Subcutaneous abdominal adipose tissue (tissue), 5 donors: Measurements from ENCODE around the gene GTPBP1.

ENCODE experiments used
- H3K27ac ChIP-seq: one replicate; pipeline ENCODE4 v1.7.0; 2013; ENCODE audit warnings: low read depth, mild to moderate bottlenecking, inconsistent platforms, low read length, moderate library complexity
- H3K27me3 ChIP-seq, 5 donors: one replicate each; pipeline ENCODE4 v1.7.0; 2013; ENCODE audit warnings: low read length in 5 of 5, inconsistent platforms in 1 of 5; ENCODE audit not compliant: control insufficient read depth in 5 of 5, insufficient read depth in 4 of 5
- H3K36me3 ChIP-seq, 5 donors: one replicate each; pipeline ENCODE4 v1.7.0; 2013; ENCODE audit warnings: low read length in 5 of 5; ENCODE audit not compliant: control insufficient read depth in 5 of 5, insufficient read depth in 5 of 5
- H3K4me1 ChIP-seq, 5 donors: one replicate each; pipeline ENCODE4 v1.7.0; 2013; ENCODE audit warnings: low read length in 5 of 5, mild to moderate bottlenecking in 3 of 5, moderate library complexity in 1 of 5; ENCODE audit not compliant: control insufficient read depth in 5 of 5, insufficient read depth in 5 of 5
- H3K4me3 ChIP-seq, 5 donors: one replicate each; pipeline ENCODE4 v1.7.0; 2013; ENCODE audit warnings: low read length in 5 of 5, low read depth in 1 of 5
- H3K9ac ChIP-seq, 5 donors: one replicate each; pipeline ENCODE4 v1.7.0; 2013; ENCODE audit warnings: low read length in 5 of 5, mild to moderate bottlenecking in 4 of 5, moderate library complexity in 3 of 5
- H3K9me3 ChIP-seq, 5 donors: one replicate each; pipeline ENCODE4 v1.7.0; 2013; ENCODE audit warnings: low read length in 5 of 5; ENCODE audit not compliant: control insufficient read depth in 5 of 5
- donor health status: healthy.
- donor health status: healthy.
- donor health status: healthy.
- donor health status: healthy.
- donor health status: healthy.

Gene GTPBP1

GRCh38 chr22:38700789-38701628 lies 4.7 kb upstream of the GTPBP1 start, which contains the start of gene JOSD1:
TSS of gene JOSD1 (minus strand) at chr22:38700943. CDS start at chr22:38699987, 956 bp downstream.
- peak within 1 kb of the TSS; percentile 74 to 91 (median 87) for H3K9ac ChIP-seq
- no peaks in the 10 kb centered on the region for H3K9me3 ChIP-seq
- peaks cover 10 to 60% (median 52%) of the 10 kb centered on the region in 5 donors for H3K4me1 ChIP-seq
- no peaks in the 10 kb centered on the region for H3K36me3 ChIP-seq
- H3K27me3 ChIP-seq: no peaks in the 10 kb centered on the region
- peak within 1 kb of the TSS; percentile 74 to 87 (median 82) for H3K4me3 ChIP-seq
- peak within 1 kb of the TSS; percentile 88 for H3K27ac ChIP-seq

GRCh38 chr22:38704654-38705234 lies 1.0 kb upstream of the GTPBP1 start:
- no peaks in the 10 kb centered on the region for H3K9me3 ChIP-seq
- peaks cover under 1 to 57% (median 42%) of the 10 kb centered on the region in 5 donors for H3K4me1 ChIP-seq
- peaks cover 0 to 6% (median 0%) of the 10 kb centered on the region in 5 donors for H3K36me3 ChIP-seq
- H3K9ac ChIP-seq: peak overlapping the region in 2 of 5 donors; percentile 38 to 46
- no peaks in the 10 kb centered on the region for H3K27me3 ChIP-seq
- H3K4me3 ChIP-seq: peak overlapping the region; percentile 44 to 72 (median 51)
- peak overlapping the region; percentile 69 for H3K27ac ChIP-seq

GRCh38 chr22:38706101-38706900 lies 557 bp downstream of the GTPBP1 start:
- peak overlapping the region; percentile 82 to 93 (median 89) for H3K9ac ChIP-seq
- H3K27ac ChIP-seq: peak overlapping the region; percentile 87
- peak overlapping the region; percentile 80 to 90 (median 89) for H3K4me3 ChIP-seq
- no peaks in the 10 kb centered on the region for H3K9me3 ChIP-seq
- H3K27me3 ChIP-seq: no peaks in the 10 kb centered on the region
- H3K4me1 ChIP-seq: peaks cover 0 to 53% (median 37%) of the 10 kb centered on the region in 5 donors
- peaks cover 4 to 19% (median 6%) of the 10 kb centered on the region in 5 donors for H3K36me3 ChIP-seq

GRCh38 chr22:38706901-38707195 lies 1.1 kb downstream of the GTPBP1 start:
- Histone ChIP-seq H3K27me3 (no peaks in the 10 kb centered on the region), H3K36me3 (peaks cover 4 to 19% (median 6%) of the 10 kb centered on the region in 5 donors), H3K4me3 (peak overlapping the region; percentile 80 to 90 (median 89)), H3K27ac (peak overlapping the region; percentile 87), H3K4me1 (peaks cover 0 to 48% (median 32%) of the 10 kb centered on the region in 5 donors), H3K9ac (peak overlapping the region; percentile 82 to 93 (median 89)), H3K9me3 (no peaks in the 10 kb centered on the region)

- Histone ChIP-seq H3K4me3 (peak overlapping the region; percentile 80 to 90 (median 89)), H3K36me3 (peaks cover 4 to 19% (median 6%) of the 10 kb centered on the region in 5 donors), H3K9me3 (no peaks in the 10 kb centered on the region), H3K4me1 (peaks cover 0 to 48% (median 32%) of the 10 kb centered on the region in 5 donors), H3K9ac (peak overlapping the region in 1 of 5 donors; percentile 93), H3K27me3 (no peaks in the 10 kb centered on the region), H3K27ac (no peak overlapping the region)
Measured at GRCh38 chr22:38707346-38707745, 1.6 kb downstream of the GTPBP1 start.

- H3K27ac ChIP-seq: no peak overlapping the region
- no peak overlapping the region for H3K4me3 ChIP-seq
- peaks cover 0 to 53% (median 33%) of the 10 kb centered on the region in 5 donors for H3K4me1 ChIP-seq
- no peaks in the 10 kb centered on the region for H3K9me3 ChIP-seq
- H3K27me3 ChIP-seq: no peaks in the 10 kb centered on the region
- H3K9ac ChIP-seq: no peak overlapping the region
- H3K36me3 ChIP-seq: peaks cover 6 to 19% (median 10%) of the 10 kb centered on the region in 5 donors
Measured at GRCh38 chr22:38707984-38708383, 2.2 kb downstream of the GTPBP1 start.

GRCh38 chr22:38709306-38709705 lies 3.6 kb downstream of the GTPBP1 start:
- H3K4me3 ChIP-seq: no peak overlapping the region
- no peaks in the 10 kb centered on the region for H3K9me3 ChIP-seq
- no peak overlapping the region for H3K27ac ChIP-seq
- H3K36me3 ChIP-seq: peaks cover 6 to 19% (median 10%) of the 10 kb centered on the region in 5 donors
- H3K9ac ChIP-seq: no peak overlapping the region
- no peaks in the 10 kb centered on the region for H3K27me3 ChIP-seq
- H3K4me1 ChIP-seq: peaks cover 0 to 55% (median 37%) of the 10 kb centered on the region in 5 donors

- Histone ChIP-seq H3K36me3 (peaks cover 6 to 21% (median 14%) of the 10 kb centered on the region in 5 donors), H3K4me1 (peaks cover 0 to 59% (median 30%) of the 10 kb centered on the region in 5 donors), H3K9me3 (no peaks in the 10 kb centered on the region), H3K4me3 (no peak overlapping the region), H3K9ac (no peak overlapping the region), H3K27me3 (no peaks in the 10 kb centered on the region), H3K27ac (no peak overlapping the region)
Measured at GRCh38 chr22:38710351-38710750, 4.6 kb downstream of the GTPBP1 start.

- Histone ChIP-seq H3K4me3 (no peak overlapping the region), H3K9me3 (no peaks in the 10 kb centered on the region), H3K27ac (no peak overlapping the region), H3K4me1 (peaks cover 0 to 61% (median 30%) of the 10 kb centered on the region in 5 donors), H3K36me3 (peaks cover 6 to 23% (median 19%) of the 10 kb centered on the region in 5 donors), H3K9ac (no peak overlapping the region), H3K27me3 (no peaks in the 10 kb centered on the region)
Measured at GRCh38 chr22:38710866-38711265, 5.1 kb downstream of the GTPBP1 start.
